Activated T-helper 17 cell treated with anti-CD3 and anti-CD28 coated beads, Interleukin-2, amount 50 U/mL, for 72 hours (primary cell): ENCODE results near the gene VWA7. TPM values are rescaled to one million over a fixed set of nuclear protein-coding genes. Genes with fewer than 3 reads are reported as not detected.
A peak's percentile ranks its signal among the peaks of the same experiment; 100 is the strongest.

Source experiments
- ATAC-seq: fragments of 150-1000 bp; cut with Tn5 transposase; replicated peaks from 2 replicates; pipeline ENCODE4 v1.10.0; 2021; ENCODE audit warnings: mild to moderate bottlenecking, moderate library complexity
- H3K27ac Mint-ChIP-seq: one replicate; pipeline ENCODE4 v1.8.0; 2022; ENCODE audit warnings: mixed read lengths
- H3K27me3 Mint-ChIP-seq: one replicate; pipeline ENCODE4 v1.8.0; 2022; ENCODE audit warnings: mixed read lengths
- H3K36me3 Mint-ChIP-seq: one replicate; pipeline ENCODE4 v1.8.0; 2022; ENCODE audit warnings: low read depth, mild to moderate bottlenecking, mixed read lengths
- H3K4me1 Mint-ChIP-seq: one replicate; pipeline ENCODE4 v1.8.0; 2022; ENCODE audit warnings: mixed read lengths
- H3K4me3 Mint-ChIP-seq: one replicate; pipeline ENCODE4 v1.8.0; 2022; ENCODE audit warnings: mild to moderate bottlenecking, mixed read lengths
- H3K9me3 Mint-ChIP-seq: one replicate; pipeline ENCODE4 v1.8.0; 2022; ENCODE audit warnings: mixed read lengths
- total RNA-seq, 2 donors: library from RNA; stranded (reverse); gene quantifications; one replicate each; pipeline ENCODE4 v1.2.3, GENCODE V29; 2022

The VWA7 gene
- total RNA-seq, 2 donors from 2014 or later: 2.9 to 4.2 TPM

DNA sequence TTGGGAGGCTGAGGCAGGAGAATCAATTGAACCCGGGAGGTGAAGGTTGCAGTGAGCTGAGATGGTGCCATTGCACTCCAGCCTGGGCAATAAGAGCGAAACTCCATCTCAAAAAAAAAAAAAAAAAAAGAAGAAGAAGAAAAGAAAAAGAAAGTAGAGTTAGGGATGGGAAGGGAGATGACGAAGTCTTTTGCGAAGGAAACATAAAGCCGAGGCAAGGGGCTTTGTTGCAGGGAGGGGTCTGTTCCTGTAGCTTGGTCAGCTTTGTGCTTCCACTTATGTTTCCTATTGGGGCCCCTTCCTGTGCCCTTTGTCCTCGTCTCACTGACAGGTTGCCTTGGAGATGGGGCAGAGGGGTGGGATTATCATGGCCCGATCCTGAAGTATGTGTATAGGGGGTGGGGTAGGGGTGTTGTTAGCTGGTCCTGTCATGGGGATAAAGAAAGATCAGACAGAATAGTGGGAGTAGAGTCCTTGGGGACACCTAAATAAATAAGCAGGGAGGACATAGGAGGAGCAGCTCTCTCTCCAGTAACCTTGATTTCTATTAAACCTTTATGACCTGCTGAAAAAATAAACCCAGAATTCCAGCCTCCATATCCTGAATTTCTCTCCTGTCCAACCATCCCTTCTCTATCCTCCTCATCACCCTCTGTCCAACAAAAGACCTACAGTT lies 39.7 kb downstream of the VWA7 start:
- no peaks in the 10 kb centered on the region for H3K27me3 Mint-ChIP-seq
- peaks cover 40% of the 10 kb centered on the region for H3K4me1 Mint-ChIP-seq
- ATAC-seq: no peak
- H3K9me3 Mint-ChIP-seq: no peaks in the 10 kb centered on the region
- H3K27ac Mint-ChIP-seq: peak overlapping the region; percentile 94
- peaks cover 74% of the 10 kb centered on the region for H3K36me3 Mint-ChIP-seq
- H3K4me3 Mint-ChIP-seq: peak overlapping the region; percentile 98

DNA sequence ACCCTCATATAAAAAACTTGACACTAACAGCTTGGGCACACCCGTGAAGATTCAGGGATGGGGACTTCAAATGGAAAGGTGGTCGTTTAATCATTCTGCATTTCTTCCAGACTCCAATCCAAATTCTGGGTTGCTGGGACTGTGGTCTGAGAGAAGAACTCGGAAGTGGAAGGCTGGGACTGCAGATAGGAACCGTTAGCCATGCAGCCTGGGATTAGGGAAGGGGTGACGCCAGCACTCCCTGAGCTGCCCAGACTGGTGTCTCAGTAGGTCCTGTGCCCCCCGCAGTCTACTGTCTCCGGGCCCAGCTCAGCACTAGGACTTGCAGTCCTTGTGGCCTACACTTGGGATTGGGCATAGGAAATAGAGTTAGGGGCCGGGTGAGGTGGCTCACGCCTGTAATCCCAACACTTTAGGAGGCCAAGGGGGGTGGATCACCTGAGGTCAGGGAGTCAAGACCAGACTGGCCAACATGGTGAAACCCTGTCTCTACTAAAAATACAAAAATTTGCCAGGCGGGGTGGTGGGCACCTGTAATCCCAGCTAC lies 40.3 kb downstream of the VWA7 start:
- ATAC-seq: no peak
- peak overlapping the region; percentile 94 for H3K27ac Mint-ChIP-seq

DNA sequence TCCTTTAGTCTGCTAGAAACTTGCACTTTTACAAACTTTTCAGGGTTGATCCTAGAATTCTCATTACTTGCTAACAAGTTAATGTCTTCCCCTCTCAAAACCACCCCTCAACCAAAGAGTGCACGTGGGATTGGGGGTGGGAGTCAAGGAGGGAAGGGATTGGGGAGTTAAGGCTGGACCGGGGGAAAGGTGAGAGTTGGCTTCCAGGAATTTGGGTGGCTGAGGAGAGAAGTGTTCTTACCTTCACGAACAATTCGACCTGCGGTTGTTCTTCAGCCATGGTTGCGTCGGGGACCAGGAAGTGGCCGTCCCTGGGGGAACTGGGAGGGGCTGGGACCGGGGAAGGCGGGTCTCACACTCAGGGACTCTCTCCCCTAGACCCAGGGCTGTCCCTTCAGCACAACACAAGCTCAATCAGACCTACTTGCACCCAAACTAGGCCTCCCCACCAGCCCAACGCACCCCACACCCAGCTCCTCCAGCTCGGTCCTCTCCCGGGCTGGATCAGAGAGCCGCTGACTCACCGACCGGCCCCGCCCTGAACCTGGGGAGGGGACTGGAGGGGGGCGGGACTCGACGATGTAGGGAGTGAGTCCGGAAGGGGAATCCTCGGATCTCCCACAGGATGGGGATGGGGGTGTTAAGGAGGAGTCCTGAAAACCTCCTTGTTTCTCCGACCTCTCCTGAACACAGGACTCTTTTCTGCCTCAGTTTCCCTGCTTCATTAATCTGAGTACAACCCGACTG lies 40.9 kb downstream of the VWA7 start, which contains the start of gene CLIC1:
Gene CLIC1, minus strand, starts transcription at position 510 of the 747 bp plus-strand sequence. Its CDS starts 230 bp downstream, at position 280.
- peak within 1 kb of the TSS; percentile 94 for H3K27ac Mint-ChIP-seq
- no peaks in the 10 kb centered on the region for H3K27me3 Mint-ChIP-seq
- H3K9me3 Mint-ChIP-seq: no peaks in the 10 kb centered on the region
- H3K4me1 Mint-ChIP-seq: peaks cover 39% of the 10 kb centered on the region
- H3K36me3 Mint-ChIP-seq: peaks cover 74% of the 10 kb centered on the region
- ATAC-seq: peak; percentile 59
- peak within 1 kb of the TSS; percentile 98 for H3K4me3 Mint-ChIP-seq

More for the DNA sequence above, 40.3 kb downstream of the VWA7 start:
- Mint-ChIP-seq H3K9me3 (no peaks in the 10 kb centered on the region), H3K4me3 (peak overlapping the region; percentile 98), H3K36me3 (peaks cover 74% of the 10 kb centered on the region), H3K27me3 (no peaks in the 10 kb centered on the region), H3K4me1 (peaks cover 40% of the 10 kb centered on the region)

DNA sequence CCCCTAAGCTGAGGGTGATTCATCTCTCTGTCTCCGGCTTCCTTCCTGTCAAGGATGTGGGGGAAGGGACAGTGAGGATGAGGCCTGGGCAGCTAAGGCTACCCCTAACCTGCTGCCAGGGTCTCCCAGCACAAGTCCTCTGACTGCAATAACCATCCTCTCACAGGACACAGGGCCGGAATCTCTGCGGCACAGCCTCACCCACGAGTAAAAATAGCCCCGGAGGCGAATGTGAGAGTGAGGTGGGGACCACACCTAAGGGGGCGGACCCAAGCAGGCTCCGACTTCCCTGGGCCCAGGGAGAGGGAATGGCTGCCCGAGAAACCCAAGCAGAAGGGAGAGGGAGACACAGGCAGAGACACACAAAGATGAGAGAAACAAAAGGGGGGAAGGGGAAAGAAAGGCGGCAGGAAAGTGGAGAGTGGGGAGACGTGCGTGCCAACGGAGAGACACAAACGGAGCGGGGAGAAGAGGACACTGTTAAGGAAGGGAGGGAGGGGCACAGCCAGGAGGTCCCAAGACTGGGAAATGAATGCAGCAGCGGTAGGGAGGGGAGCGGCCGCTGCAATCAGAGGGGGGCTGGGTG lies 42.2 kb downstream of the VWA7 start:
- Mint-ChIP-seq H3K4me1 (peaks cover 40% of the 10 kb centered on the region), H3K36me3 (peaks cover 74% of the 10 kb centered on the region), H3K27me3 (no peaks in the 10 kb centered on the region), H3K4me3 (peak overlapping the region; percentile 98), H3K27ac (peak overlapping the region; percentile 94), H3K9me3 (no peaks in the 10 kb centered on the region)
- ATAC-seq: peak; percentile 53

DNA sequence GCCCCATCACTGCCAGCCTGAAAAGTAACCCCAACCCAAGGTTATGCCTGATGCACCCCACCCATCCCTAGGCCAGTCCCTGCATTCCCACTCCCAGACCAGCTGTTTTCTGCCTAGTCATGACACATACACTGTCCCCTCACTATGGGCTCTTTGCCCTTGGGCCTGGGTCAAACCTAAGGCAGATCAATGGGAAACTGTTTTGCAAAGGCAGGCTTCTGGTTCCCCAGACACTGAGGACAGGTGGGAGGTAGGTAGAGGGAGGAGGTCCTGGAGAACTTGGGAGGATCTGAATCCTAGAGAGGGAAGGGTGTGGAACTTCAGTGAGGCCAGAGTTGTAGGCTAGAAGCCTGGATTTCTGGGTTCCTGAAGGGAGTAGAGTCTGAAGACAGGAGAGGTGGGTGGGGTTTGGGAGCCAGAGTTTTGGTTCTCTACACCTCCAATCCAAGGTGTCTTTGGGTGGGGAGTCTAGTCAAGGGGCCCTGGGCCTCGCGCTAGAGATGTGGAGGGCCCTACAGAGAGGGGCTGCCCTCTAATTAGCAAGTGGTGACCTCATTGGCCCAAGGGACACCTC lies 42.8 kb downstream of the VWA7 start:
- Mint-ChIP-seq H3K9me3 (no peaks in the 10 kb centered on the region), H3K36me3 (peaks cover 75% of the 10 kb centered on the region), H3K27ac (peak overlapping the region; percentile 94), H3K27me3 (no peaks in the 10 kb centered on the region), H3K4me3 (peak overlapping the region; percentile 98), H3K4me1 (peaks cover 36% of the 10 kb centered on the region)
- ATAC-seq: no peak

DNA sequence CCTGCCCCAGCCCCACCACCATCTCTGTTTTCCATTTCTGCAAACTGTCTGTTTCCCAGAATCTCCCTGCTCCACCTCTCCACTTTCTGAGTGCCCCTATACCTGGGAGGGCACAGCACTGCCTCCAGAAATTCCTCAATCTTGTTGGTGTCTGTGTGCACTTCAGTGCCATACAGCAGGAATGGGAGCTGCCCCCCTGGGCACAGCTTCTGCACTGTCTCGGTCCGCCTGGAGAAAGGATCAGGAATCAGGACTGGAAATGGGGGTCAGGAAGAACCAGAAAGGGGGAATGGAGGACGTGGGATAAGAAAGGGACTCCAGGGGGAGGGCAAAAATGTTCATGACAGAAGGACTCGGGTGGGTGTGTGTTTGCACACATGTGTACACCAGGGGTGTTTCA lies 43.4 kb downstream of the VWA7 start:
- Mint-ChIP-seq H3K9me3 (no peaks in the 10 kb centered on the region), H3K4me3 (peak overlapping the region; percentile 98), H3K36me3 (peaks cover 81% of the 10 kb centered on the region), H3K27me3 (no peaks in the 10 kb centered on the region), H3K4me1 (peaks cover 33% of the 10 kb centered on the region), H3K27ac (peak overlapping the region; percentile 68)
- no peak for ATAC-seq

DNA sequence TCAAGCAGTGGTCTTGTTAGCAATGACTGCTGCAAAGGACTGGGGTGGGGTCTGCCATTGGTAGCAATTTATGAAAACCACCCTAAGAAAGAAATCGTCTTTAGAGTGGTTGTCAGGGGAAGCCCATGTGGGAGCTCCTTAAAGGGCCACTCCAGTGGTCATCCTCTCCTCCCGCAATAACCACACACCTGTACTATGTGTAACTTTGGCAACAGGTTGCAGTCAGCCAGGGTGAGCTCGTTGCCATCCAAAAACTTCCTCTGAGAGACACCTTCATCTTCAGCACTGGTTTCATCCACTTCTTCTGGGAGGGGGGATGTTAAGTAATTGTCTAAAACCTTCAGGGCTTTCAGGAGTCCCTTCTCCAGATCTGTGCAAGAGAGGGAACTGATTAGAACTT lies 45.1 kb downstream of the VWA7 start:
- no peak for ATAC-seq
- peaks cover 88% of the 10 kb centered on the region for H3K36me3 Mint-ChIP-seq
- H3K27me3 Mint-ChIP-seq: no peaks in the 10 kb centered on the region
- peak overlapping the region; percentile 77 for H3K4me3 Mint-ChIP-seq
- peaks cover 19% of the 10 kb centered on the region for H3K4me1 Mint-ChIP-seq
- H3K9me3 Mint-ChIP-seq: no peaks in the 10 kb centered on the region
- no peak overlapping the region for H3K27ac Mint-ChIP-seq

DNA sequence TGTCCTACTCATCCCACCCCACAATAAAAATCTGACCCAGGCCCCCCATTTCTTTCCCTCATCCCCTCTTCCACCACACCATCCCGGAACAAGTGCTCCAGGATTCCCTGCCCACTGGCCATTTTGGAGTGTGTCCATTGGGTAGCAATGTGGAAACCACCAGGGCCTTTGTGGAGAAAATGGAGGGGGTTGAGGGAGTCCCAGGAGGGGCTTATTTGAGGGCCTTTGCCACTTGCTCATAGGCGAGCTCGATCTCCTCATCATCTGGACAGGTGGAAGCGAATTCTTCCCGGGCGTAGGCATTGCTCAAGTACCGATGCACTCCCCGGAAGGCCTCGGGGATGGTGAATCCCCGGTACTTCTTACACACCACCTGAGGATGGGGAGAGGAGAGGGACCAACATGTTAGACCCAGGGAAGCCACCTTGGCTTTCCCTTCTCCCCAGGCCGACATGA lies 46.5 kb downstream of the VWA7 start:
- H3K9me3 Mint-ChIP-seq: no peaks in the 10 kb centered on the region
- peaks cover 84% of the 10 kb centered on the region for H3K36me3 Mint-ChIP-seq
- peak overlapping the region; percentile 33 for H3K27ac Mint-ChIP-seq
- H3K27me3 Mint-ChIP-seq: no peaks in the 10 kb centered on the region
- peak overlapping the region; percentile 77 for H3K4me3 Mint-ChIP-seq
- H3K4me1 Mint-ChIP-seq: peaks cover 33% of the 10 kb centered on the region
- no peak for ATAC-seq

DNA sequence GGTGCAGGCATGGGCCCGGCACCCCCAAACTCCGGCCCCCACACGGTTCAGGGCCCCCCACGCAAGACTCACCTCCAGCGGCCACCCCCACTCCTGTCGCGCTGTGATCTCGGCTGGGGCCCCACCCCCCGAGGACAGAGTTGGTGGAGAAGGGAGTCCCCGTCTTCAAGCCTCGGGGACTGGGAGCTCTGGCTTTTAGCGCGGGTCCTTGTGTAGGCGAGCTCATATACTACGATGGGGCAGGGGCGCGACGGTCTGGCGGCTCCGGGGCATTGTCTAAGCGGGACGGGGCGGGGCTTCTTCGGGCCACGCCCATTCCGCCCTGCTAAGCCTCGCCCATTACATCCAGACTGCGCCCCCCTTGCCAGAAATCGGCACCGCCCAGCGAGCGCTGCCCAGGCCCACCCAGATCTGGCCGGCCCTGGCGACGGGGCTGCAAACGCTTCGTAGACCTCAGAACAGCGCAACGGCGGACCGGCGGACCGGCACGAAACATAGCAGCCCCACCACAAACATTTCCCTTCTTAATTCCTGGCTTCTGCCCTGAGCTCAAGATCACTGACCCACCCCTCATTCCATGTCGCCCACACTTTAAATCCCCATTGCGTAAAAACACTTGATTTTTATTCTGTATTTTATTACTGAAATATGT lies 47.0 kb downstream of the VWA7 start:
- ATAC-seq: peak; percentile 44

DNA sequence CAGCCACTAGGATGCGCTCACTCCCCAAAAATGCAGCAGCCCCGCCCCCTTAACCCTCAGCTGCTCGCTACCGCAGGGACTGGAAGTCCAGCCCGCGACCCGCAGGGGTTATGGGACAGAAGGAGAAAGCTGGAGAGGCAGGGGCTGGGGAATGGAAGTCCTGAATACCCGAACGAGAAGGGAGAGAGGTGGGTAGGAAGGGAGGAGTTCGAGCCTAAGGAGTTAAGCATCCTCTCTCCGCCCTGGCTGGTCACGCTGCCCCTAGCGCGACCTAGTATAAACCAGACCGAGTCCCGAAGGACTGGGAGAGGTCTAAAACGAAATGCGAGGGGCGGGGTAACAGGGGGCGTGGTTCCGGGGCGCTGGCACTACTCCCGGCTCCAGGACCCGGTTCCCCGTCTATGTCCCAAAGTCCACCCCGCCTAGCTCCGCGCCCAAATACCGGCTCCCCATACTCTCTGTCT lies 47.6 kb downstream of the VWA7 start:
- peaks cover 34% of the 10 kb centered on the region for H3K4me1 Mint-ChIP-seq
- no peaks in the 10 kb centered on the region for H3K9me3 Mint-ChIP-seq
- ATAC-seq: peak; percentile 68
- peak overlapping the region; percentile 77 for H3K4me3 Mint-ChIP-seq
- no peaks in the 10 kb centered on the region for H3K27me3 Mint-ChIP-seq
- H3K27ac Mint-ChIP-seq: no peak overlapping the region
- H3K36me3 Mint-ChIP-seq: peaks cover 73% of the 10 kb centered on the region

More for the DNA sequence above, 47.0 kb downstream of the VWA7 start:
- Mint-ChIP-seq H3K27ac (peak overlapping the region; percentile 33), H3K27me3 (no peaks in the 10 kb centered on the region), H3K36me3 (peaks cover 79% of the 10 kb centered on the region), H3K9me3 (no peaks in the 10 kb centered on the region), H3K4me1 (peaks cover 34% of the 10 kb centered on the region), H3K4me3 (peak overlapping the region; percentile 77)

DNA sequence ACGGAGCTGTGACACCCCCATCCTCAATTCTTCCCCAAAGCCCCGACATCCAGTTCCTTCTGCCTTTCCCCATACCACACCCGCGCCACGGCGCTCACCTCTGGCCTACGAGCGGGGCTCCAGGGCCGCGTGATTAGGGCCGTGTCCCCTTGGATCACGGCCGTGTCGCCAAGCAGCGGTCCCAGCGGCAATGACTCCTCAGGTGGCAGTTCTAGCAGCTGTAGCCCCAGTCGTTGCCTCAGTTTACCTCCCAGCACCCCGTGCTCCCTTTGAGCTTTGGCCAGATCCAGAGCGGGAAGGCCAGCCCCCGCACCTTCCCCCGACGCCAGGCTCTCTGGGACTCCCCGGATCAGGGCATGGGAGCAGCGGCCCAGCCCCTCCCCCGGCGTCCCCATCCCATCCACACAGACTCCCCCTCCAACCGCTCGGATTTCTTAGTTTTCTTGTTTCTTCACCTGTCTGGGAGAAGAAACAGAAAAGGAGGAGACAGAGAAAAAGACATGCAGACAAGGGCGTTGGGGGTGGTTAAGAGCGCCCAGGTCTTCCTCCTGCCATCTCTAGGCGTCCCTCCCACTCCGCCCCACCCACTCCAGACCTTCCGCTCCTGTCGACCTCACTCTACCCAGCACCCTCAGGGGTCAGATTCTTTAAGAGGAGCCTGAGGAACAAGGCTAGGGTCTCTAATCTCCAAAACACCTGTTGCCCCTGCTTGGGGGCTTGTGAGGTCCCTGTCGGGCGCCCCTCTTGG lies 48.2 kb downstream of the VWA7 start, which contains the start of gene DDAH2:
Gene DDAH2, minus strand, starts transcription at position 533 of the 748 bp plus-strand sequence. Its CDS starts 138 bp downstream, at position 395.
- peaks cover 67% of the 10 kb centered on the region for H3K36me3 Mint-ChIP-seq
- H3K9me3 Mint-ChIP-seq: no peaks in the 10 kb centered on the region
- peaks cover 34% of the 10 kb centered on the region for H3K4me1 Mint-ChIP-seq
- H3K27ac Mint-ChIP-seq: no peak within 1 kb of the TSS
- peak; percentile 22 for ATAC-seq
- no peaks in the 10 kb centered on the region for H3K27me3 Mint-ChIP-seq
- H3K4me3 Mint-ChIP-seq: peak within 1 kb of the TSS; percentile 77

DNA sequence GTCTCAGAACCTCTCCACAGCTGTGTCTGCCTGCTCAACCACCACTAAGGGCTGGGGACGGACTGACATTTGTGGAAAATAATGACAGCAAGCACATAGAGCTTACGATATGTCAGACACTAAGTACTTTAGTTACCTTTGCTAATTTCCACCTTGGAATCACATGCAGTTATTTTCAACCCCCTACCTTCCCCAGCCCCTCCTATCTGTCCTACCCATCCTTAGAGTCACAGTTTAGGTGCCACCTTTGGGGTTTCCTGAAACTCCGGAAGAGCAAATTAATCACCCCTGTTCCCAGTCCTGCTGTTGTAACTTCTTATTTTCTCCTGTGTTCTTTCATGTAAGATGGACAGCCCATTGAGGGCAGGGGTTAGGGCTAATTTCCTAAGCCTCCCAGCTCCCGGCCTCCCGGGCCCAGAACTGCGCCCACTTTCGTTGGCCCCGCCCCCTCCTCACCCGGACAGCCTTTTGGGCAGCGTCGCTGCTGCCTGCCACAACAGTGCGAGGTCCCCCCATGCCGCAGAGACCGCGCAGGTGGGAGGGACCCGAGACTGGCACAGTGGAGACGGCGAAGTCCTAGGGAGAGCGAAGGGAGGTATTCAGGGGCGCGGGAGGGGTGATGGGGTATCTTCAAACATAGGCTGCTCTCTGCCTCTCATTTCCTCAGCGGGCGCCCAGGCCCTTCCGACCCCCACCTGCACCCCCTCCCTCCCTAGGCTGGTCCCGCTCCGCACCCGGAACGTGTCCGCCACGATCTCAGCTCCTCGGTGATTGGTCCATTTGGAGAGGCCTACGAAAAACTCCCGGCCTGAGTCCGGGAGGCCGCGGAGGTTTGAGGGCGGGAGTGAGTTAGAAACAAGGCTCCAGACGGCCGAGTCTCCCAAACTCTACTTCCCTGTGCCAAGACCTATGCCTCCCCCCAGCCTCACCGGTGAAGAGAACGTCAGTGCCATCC lies 49.1 kb downstream of the VWA7 start:
- H3K27me3 Mint-ChIP-seq: no peaks in the 10 kb centered on the region

More for the DNA sequence above, 49.1 kb downstream of the VWA7 start:
- H3K4me1 Mint-ChIP-seq: peaks cover 28% of the 10 kb centered on the region
- H3K27ac Mint-ChIP-seq: peak overlapping the region; percentile 40
- H3K9me3 Mint-ChIP-seq: no peaks in the 10 kb centered on the region
- peak overlapping the region; percentile 77 for H3K4me3 Mint-ChIP-seq
- ATAC-seq: no peak
- peaks cover 58% of the 10 kb centered on the region for H3K36me3 Mint-ChIP-seq
